Stimulated activated naive B cell treated with anti-CD40 and anti-IgM and Interleukin-4, amounts not matched to agents 10 μg/mL and 1 μg/mL and 100 μg/mL, for 72 hours (primary cell): ENCODE measurements around the gene C18orf32.
A peak's percentile ranks its signal among the peaks of the same experiment; 100 is the strongest.
"Not testable (repeated sequence)": the region's sequence is repeated elsewhere in the genome, so short reads cannot be mapped to it uniquely, and the experiment has no call there.

ENCODE experiments used
- ATAC-seq, 2 donors: fragments of 150-1000 bp; cut with Tn5 transposase; replicated peaks; 2 replicates each; pipeline ENCODE4 v1.10.0; 2021; ENCODE audit warnings: moderate library complexity in 1 of 2
- DNase-seq: peaks from one replicate; pipeline ENCODE4 v3.0.0; 2021
- H3K27ac Mint-ChIP-seq: one replicate; pipeline ENCODE4 v1.8.0; 2022; ENCODE audit warnings: mild to moderate bottlenecking, mixed read lengths
- H3K27me3 Mint-ChIP-seq, 2 donors: one replicate each; pipeline ENCODE4 v1.8.0; 2022; ENCODE audit warnings: mixed read lengths in 2 of 2
- H3K36me3 Mint-ChIP-seq, 2 donors: one replicate each; pipeline ENCODE4 v1.8.0; 2022; ENCODE audit warnings: mixed read lengths in 2 of 2, mild to moderate bottlenecking in 1 of 2
- H3K4me1 Mint-ChIP-seq, 2 donors: one replicate each; pipeline ENCODE4 v1.8.0; 2022; ENCODE audit warnings: mixed read lengths in 2 of 2, mild to moderate bottlenecking in 1 of 2
- H3K4me3 Mint-ChIP-seq, 2 donors: one replicate each; pipeline ENCODE4 v1.8.0; 2022; ENCODE audit warnings: mild to moderate bottlenecking in 2 of 2, mixed read lengths in 2 of 2, moderate library complexity in 1 of 2
- H3K9me3 Mint-ChIP-seq, 2 donors: one replicate each; pipeline ENCODE4 v1.8.0; 2022; ENCODE audit warnings: mixed read lengths in 2 of 2, mild to moderate bottlenecking in 1 of 2

The C18orf32 gene

GRCh38 chr18:49515516-49515915 is 28.5 kb upstream of the C18orf32 start:
- H3K4me1 Mint-ChIP-seq: no peaks in the 10 kb centered on the region
- no peak overlapping the region for H3K27ac Mint-ChIP-seq
- no peaks in the 10 kb centered on the region for H3K9me3 Mint-ChIP-seq
- no peak overlapping the region for H3K4me3 Mint-ChIP-seq
- DNase-seq: no peak
- peaks cover 6% of the 10 kb centered on the region in 2 donors for H3K27me3 Mint-ChIP-seq
- no peak for ATAC-seq
- H3K36me3 Mint-ChIP-seq: no peaks in the 10 kb centered on the region

- not testable (repeated sequence) for H3K27ac Mint-ChIP-seq, H3K4me1 Mint-ChIP-seq, DNase-seq, H3K4me3 Mint-ChIP-seq, H3K27me3 Mint-ChIP-seq, H3K36me3 Mint-ChIP-seq, ATAC-seq, H3K9me3 Mint-ChIP-seq
Measured at GRCh38 chr18:49515003-49515402, 28.0 kb upstream of the C18orf32 start.

- no peaks in the 10 kb centered on the region for H3K4me1 Mint-ChIP-seq
- H3K9me3 Mint-ChIP-seq: no peaks in the 10 kb centered on the region
- H3K27ac Mint-ChIP-seq: no peak overlapping the region
- no peak overlapping the region for H3K4me3 Mint-ChIP-seq
- no peaks in the 10 kb centered on the region for H3K36me3 Mint-ChIP-seq
- no peak for DNase-seq
- ATAC-seq: no peak
- H3K27me3 Mint-ChIP-seq: peaks cover 6% of the 10 kb centered on the region in 2 donors
Measured at GRCh38 chr18:49514577-49514976, 27.5 kb upstream of the C18orf32 start.

GRCh38 chr18:49512876-49513275 is 25.8 kb upstream of the C18orf32 start:
- ATAC-seq, H3K36me3 Mint-ChIP-seq, DNase-seq, H3K27ac Mint-ChIP-seq, H3K27me3 Mint-ChIP-seq, H3K9me3 Mint-ChIP-seq, H3K4me1 Mint-ChIP-seq, H3K4me3 Mint-ChIP-seq: not testable (repeated sequence)

- DNase-seq (peak; percentile 22), ATAC-seq (peak; percentile 84 to 87)
- H3K4me1 Mint-ChIP-seq: no peaks in the 10 kb centered on the region
- peaks cover 8 to 18% of the 10 kb centered on the region in 2 donors for H3K27me3 Mint-ChIP-seq
- peaks cover 0 to 2% of the 10 kb centered on the region in 2 donors for H3K9me3 Mint-ChIP-seq
- H3K27ac Mint-ChIP-seq: peak overlapping the region; percentile 42
- no peak overlapping the region for H3K4me3 Mint-ChIP-seq
- H3K36me3 Mint-ChIP-seq: no peaks in the 10 kb centered on the region
Measured at GRCh38 chr18:49510393-49511115, 23.5 kb upstream of the C18orf32 start.

GRCh38 chr18:49506438-49506837 is 19.4 kb upstream of the C18orf32 start:
- H3K27me3 Mint-ChIP-seq: peaks cover 19 to 20% of the 10 kb centered on the region in 2 donors
- not testable (repeated sequence) for DNase-seq, ATAC-seq, H3K4me1 Mint-ChIP-seq, H3K4me3 Mint-ChIP-seq, H3K9me3 Mint-ChIP-seq, H3K36me3 Mint-ChIP-seq, H3K27ac Mint-ChIP-seq

- Mint-ChIP-seq H3K27me3 (peaks cover 25 to 31% of the 10 kb centered on the region in 2 donors), H3K4me1 (no peaks in the 10 kb centered on the region), H3K9me3 (peaks cover 0 to 2% of the 10 kb centered on the region in 2 donors), H3K36me3 (no peaks in the 10 kb centered on the region), H3K27ac (no peak overlapping the region), H3K4me3 (no peak overlapping the region)
- no peak for DNase-seq
- ATAC-seq: no peak
Measured at GRCh38 chr18:49503931-49504330, 16.9 kb upstream of the C18orf32 start.

- Mint-ChIP-seq H3K4me1 (no peaks in the 10 kb centered on the region), H3K27me3 (peaks cover 20 to 24% of the 10 kb centered on the region in 2 donors), H3K27ac (no peak overlapping the region), H3K9me3 (no peaks in the 10 kb centered on the region), H3K4me3 (no peak overlapping the region), H3K36me3 (no peaks in the 10 kb centered on the region)
- DNase-seq (no peak), ATAC-seq (no peak)
Measured at GRCh38 chr18:49500201-49500921, 13.3 kb upstream of the C18orf32 start.

- no peaks in the 10 kb centered on the region for H3K4me1 Mint-ChIP-seq
- ATAC-seq (no peak), DNase-seq (no peak)
- H3K9me3 Mint-ChIP-seq: no peaks in the 10 kb centered on the region
- no peak overlapping the region for H3K27ac Mint-ChIP-seq
- H3K4me3 Mint-ChIP-seq: no peak overlapping the region
- H3K36me3 Mint-ChIP-seq: no peaks in the 10 kb centered on the region
- H3K27me3 Mint-ChIP-seq: peaks cover 20 to 24% of the 10 kb centered on the region in 2 donors
Measured at GRCh38 chr18:49499046-49499637, 12.1 kb upstream of the C18orf32 start.

GRCh38 chr18:49495480-49495879 is 8.4 kb upstream of the C18orf32 start:
- no peak for ATAC-seq
- DNase-seq: no peak
- no peak overlapping the region for H3K4me3 Mint-ChIP-seq
- H3K9me3 Mint-ChIP-seq: no peaks in the 10 kb centered on the region
- no peak overlapping the region for H3K27ac Mint-ChIP-seq
- H3K27me3 Mint-ChIP-seq: peaks cover 8 to 15% of the 10 kb centered on the region in 2 donors
- H3K4me1 Mint-ChIP-seq: peaks cover 10 to 20% of the 10 kb centered on the region in 2 donors
- peaks cover 17 to 19% of the 10 kb centered on the region in 2 donors for H3K36me3 Mint-ChIP-seq

- no peak for ATAC-seq
- H3K27me3 Mint-ChIP-seq: peaks cover 8 to 15% of the 10 kb centered on the region in 2 donors
Measured at GRCh38 chr18:49495076-49495475, 8.0 kb upstream of the C18orf32 start.

GRCh38 chr18:49494660-49495059 is 7.6 kb upstream of the C18orf32 start:
- no peak for DNase-seq
- H3K36me3 Mint-ChIP-seq: peaks cover 24 to 27% of the 10 kb centered on the region in 2 donors
- ATAC-seq: no peak
- peaks cover 10 to 28% of the 10 kb centered on the region in 2 donors for H3K4me1 Mint-ChIP-seq
- H3K4me3 Mint-ChIP-seq: no peak overlapping the region
- H3K27ac Mint-ChIP-seq: no peak overlapping the region
- no peaks in the 10 kb centered on the region for H3K9me3 Mint-ChIP-seq
- peaks cover 7 to 14% of the 10 kb centered on the region in 2 donors for H3K27me3 Mint-ChIP-seq

More at GRCh38 chr18:49495076-49495475, 8.0 kb upstream of the C18orf32 start:
- Mint-ChIP-seq H3K36me3 (peaks cover 21 to 23% of the 10 kb centered on the region in 2 donors), H3K4me1 (peaks cover 10 to 24% of the 10 kb centered on the region in 2 donors), H3K27ac (no peak overlapping the region), H3K9me3 (no peaks in the 10 kb centered on the region), H3K4me3 (no peak overlapping the region)
- no peak for DNase-seq

- DNase-seq (no peak), ATAC-seq (no peak)
- H3K36me3 Mint-ChIP-seq: peaks cover 40 to 44% of the 10 kb centered on the region in 2 donors
- peak overlapping the region; percentile 99 for H3K27ac Mint-ChIP-seq
- peaks cover 19 to 48% of the 10 kb centered on the region in 2 donors for H3K4me1 Mint-ChIP-seq
- no peak overlapping the region for H3K4me3 Mint-ChIP-seq
- no peaks in the 10 kb centered on the region for H3K9me3 Mint-ChIP-seq
- H3K27me3 Mint-ChIP-seq: peaks cover 0 to under 1% of the 10 kb centered on the region in 2 donors
Measured at GRCh38 chr18:49492694-49493033, 5.6 kb upstream of the C18orf32 start.

GRCh38 chr18:49491857-49492693 is 5.0 kb upstream of the C18orf32 start, which contains the start of gene RPL17:
Gene RPL17 (minus strand): TSS chr18:49492465.
- DNase-seq: peak; percentile 88
- H3K27me3 Mint-ChIP-seq: no peaks in the 10 kb centered on the region
- ATAC-seq: peak; percentile 79 to 92
- peaks cover 22 to 54% of the 10 kb centered on the region in 2 donors for H3K4me1 Mint-ChIP-seq
- H3K9me3 Mint-ChIP-seq: no peaks in the 10 kb centered on the region
- peaks cover 42 to 45% of the 10 kb centered on the region in 2 donors for H3K36me3 Mint-ChIP-seq
- peak within 1 kb of the TSS; percentile 88 to 95 for H3K4me3 Mint-ChIP-seq
- H3K27ac Mint-ChIP-seq: peak within 1 kb of the TSS; percentile 99
